H4 (cell line): ENCODE results near the gene FBXW7. TPM values are rescaled to one million over a fixed set of nuclear protein-coding genes. Genes with fewer than 3 reads are reported as not detected.
"Not testable (repeated sequence)": the region's sequence is repeated elsewhere in the genome, so short reads cannot be mapped to it uniquely, and the experiment has no call there.

ENCODE experiments used
- DNase-seq: peaks from one replicate; pipeline ENCODE4 v3.0.0-alpha.2; 2015; ENCODE audit warnings: low spot score
- total RNA-seq: library from RNA; depleted of rRNA; stranded (reverse); fragments of >200 nt; shearing (Covaris generic); gene quantifications from 2 replicates; pipeline ENCODE4 v1.2.3, GENCODE V29; 2014; rRNA removed

The FBXW7 gene, protein sequence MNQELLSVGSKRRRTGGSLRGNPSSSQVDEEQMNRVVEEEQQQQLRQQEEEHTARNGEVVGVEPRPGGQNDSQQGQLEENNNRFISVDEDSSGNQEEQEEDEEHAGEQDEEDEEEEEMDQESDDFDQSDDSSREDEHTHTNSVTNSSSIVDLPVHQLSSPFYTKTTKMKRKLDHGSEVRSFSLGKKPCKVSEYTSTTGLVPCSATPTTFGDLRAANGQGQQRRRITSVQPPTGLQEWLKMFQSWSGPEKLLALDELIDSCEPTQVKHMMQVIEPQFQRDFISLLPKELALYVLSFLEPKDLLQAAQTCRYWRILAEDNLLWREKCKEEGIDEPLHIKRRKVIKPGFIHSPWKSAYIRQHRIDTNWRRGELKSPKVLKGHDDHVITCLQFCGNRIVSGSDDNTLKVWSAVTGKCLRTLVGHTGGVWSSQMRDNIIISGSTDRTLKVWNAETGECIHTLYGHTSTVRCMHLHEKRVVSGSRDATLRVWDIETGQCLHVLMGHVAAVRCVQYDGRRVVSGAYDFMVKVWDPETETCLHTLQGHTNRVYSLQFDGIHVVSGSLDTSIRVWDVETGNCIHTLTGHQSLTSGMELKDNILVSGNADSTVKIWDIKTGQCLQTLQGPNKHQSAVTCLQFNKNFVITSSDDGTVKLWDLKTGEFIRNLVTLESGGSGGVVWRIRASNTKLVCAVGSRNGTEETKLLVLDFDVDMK
- total RNA-seq: 10.0 and 17.9 TPM in 2 replicates

DNA sequence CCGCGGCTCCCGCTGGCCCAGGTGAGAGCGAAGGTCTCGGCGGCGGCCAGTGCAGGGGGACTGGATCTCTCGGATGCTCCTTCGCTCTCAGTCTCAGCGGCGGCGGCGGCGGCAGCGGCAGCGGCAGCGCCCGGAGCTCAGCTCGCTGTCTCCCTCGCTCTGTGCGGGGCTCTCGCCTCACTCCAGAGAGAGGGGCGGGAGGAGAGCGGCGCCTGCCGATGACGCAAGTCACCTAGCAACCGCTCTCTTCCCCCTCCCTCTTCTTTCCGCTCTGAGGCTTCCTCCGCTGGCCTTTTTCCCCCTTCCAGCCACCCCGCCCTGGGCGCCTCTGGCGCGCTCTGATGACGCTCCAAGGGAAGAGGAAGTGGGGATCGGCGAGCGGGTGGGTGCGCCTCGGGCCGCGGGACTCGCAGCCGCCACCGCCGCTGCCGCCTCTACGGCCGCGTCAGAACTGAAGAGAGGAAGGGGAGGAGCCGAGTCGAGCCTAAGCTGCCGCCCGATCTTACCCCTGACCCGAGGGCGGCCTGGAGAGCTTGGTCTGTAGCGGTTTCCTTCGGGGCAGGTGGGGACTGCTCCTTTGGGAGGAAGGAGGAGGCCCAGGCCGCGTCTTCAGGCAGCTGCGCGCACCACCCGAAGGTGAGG, at the start of gene FBXW7:
Gene FBXW7, minus strand, starts transcription at position 190 of the 642 bp plus-strand sequence. CDS start 124,289 bp downstream, outside the sequence.
- DNase-seq: peak; percentile 95

DNA sequence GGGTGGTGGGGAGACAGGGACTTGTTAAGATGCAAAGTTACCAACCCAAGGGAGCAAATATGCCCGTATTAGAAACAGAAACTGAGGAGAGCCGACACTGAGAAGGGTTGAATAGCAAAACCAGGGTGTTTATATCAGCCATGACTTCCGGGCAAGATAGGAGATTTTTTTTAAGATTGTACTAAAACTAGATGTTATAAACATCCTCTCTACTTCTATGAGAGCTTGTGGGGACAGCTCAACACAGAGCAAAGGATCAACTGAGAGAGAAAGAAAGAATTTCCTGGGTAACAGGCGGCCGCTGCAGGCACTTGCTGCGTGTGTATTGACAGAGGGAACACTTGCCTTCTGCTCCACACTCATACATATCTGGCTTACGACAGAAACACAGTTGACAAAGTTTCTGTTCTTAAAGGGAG, 49.1 kb upstream of the FBXW7 start:
- DNase-seq: no peak

DNA sequence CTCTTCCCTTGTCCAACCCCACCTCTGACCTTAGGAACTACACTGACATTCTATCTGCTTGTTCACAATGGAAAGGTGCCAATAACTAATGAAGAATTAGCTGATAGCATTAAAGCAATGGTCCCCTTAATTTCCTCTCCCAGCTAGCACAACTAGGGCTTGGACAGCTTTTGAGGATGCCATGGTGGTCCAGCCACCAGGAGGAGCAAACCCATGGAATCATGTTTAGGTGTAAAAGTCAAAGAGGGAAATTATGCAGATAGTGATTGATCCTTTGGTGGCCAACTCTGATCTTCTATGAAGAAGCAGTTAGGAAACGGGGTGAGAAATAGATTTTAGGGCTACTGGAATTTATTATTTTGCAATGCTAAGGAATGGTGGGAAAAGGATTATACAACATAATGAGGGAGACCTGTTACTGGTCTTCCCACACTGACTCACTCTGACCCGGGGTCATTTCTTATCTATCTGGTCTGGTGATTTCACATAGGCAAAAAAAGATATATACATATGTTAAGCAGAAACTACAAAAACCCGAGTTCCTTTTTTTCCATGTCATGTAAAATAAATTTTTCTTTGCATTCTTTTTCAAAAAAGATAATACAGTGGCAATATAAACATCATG, 45.8 kb upstream of the FBXW7 start:
- DNase-seq: no peak

DNA sequence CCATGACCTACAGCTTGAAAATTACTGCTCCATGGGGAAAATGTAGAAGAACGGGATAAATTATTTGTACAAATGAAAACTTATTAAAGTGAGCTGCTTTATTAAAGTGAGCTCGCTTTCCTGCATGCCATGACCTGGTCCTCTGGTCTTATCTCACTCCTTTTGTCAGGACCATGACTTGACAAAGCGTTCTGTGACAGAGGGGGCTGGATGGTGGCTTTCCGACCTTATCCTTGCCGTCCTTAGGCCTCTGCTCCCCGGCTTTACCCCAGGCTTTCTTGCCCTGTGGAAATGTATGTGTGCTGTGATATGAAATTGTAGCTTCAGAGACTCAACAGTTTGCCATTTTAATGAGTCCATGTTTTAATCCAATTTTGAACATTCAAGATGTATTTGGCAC, 44.0 kb upstream of the FBXW7 start:
- no peak for DNase-seq

DNA sequence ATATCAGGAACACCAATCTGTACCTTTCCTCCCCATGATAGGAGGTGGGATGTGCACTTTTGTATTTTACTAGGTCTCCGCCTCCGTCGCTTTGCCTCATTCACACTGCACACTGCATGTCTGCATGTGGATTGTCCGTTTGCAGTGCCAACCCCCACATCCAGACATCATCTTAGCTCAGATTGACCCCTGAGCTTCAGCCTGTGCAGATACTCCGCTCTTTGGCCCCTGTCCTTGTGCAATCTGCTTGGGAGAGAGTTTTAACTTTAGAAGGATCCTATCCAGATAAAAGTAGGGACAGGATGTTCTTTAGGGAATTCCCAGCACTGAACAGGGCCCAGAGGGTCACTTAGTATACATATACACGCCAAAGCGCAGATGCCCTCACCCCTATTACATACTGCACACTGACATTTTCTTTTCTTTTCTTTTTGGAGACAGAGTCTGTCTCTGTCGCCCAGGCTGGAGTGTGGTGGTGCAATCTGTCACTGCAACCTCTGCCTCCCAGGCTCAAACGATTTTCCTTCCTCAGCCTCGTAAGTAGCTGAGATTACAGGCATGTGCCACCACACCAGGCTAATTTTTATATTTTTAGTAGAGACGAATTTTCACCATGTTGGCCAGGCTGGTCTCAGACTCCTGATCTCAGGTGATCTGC, 43.3 kb upstream of the FBXW7 start:
- DNase-seq: no peak

DNA sequence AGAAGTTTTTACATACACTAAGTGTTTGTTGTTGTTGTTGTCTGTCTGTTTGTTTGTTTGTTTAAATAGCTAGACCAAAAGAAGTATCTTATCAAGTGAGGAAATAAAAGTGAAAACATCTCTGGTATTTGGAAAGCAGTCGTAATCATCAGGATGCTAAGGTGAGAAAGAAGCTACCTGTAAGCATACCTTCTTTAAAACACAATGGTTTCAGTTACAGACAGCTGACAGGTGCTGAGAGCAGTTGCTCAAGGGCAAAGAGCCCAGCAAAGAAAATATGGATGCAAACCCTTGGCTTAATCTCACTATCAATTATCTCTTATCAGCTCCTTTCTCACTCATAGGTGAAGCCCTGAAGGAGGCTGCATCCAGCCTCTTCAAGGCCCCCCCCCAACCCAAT, 42.8 kb upstream of the FBXW7 start:
- no peak for DNase-seq

DNA sequence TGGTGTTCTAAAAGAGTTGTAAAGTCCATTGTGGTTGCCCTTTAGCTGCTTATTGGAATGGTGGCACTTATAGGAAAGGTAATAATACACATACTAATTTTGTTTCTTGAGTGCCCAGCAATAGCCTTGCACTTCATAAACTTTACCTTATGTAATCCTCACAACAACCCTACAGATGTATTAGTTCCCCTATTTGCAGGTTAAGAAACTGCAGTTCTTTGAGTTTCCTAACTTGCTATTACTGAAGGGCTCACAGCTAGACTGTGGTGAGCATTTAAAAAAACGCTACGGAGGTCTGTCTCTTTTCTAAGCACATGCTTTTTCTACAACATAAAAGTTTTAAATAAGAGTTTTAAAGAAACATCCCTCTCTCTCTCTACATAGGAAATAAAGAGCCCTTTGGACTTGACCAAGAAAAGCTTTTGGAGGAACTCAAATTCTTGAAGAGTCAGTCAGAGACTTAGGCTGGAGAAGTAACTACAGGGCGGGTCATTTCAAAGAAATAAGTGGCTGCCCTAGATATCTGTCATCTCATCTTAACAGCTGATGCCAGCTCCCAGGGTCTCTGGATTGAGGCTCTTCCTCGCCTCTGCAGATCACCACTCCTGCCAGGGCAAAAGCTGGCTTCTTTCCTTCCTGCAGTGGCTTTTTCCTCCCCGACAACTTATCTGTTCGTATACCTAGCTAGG, 42.0 kb upstream of the FBXW7 start:
- DNase-seq: no peak

DNA sequence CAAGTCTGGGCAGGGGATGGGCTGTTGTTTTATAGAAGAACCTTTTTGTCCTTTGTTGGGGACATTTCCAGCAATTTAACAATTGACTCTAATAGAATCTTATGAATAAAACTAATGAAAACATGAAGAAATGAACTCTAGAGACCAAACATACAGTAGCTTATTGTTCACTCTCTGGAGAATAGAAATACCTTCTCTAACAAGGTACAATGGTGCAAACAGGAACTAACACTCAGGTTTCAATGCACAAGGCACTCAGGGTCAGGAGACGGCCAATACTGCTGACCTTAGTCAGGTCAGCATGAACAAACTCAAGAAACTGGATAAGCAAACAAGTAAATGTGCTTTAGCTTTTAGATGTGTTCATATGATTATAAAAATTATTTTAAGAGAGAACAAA, 39.6 kb upstream of the FBXW7 start:
- no peak for DNase-seq

DNA sequence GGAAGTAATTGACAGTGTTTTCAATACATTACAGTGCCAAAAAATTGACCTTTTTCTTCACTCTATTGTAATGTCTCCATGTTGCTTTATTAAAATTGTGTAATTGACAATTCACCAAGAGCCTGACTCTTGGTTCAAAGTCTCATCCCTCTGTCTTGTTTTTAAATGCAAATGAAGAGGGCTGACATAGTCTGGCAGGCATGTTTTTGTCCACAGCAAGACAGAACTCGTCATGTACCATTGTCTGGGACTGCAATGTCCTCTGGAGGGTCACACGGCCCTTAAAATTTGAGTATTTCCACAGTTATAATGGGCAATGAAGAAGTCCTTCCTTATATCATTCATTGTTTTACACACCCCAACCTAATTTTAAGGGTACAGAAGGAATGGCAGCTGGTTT, 38.0 kb upstream of the FBXW7 start:
- DNase-seq: no peak

DNA sequence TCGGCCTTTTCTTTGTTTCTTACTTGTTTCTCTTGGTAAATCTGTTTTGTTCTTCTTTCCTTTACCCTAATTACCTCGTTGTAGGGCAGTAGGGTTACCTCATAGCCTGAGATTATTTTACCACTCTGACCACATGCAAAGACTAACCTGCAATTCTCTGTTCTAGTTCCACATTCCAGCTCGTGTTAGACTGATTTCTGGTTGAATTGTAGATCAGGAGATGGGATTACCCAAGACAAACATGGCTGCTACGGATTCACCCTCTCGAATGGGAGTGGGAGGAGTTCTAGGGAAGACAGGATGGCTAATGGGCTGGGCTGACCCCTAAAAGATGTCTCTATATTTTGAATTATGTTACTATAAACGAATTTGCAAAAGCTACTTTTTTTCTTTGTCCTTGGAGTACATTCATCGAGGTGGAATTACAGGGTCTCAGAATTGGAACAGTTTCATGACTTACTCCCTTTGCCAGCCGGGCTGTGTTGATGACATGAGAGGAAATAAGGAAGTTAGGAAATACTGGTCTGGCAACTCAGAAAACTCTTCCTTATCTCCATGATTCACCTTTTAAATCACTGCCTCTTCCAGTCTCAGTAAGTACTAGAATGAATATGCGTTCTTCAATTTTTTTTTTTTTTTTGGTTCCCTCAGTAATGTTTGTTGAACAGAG, 36.7 kb upstream of the FBXW7 start:
- DNase-seq: no peak

DNA sequence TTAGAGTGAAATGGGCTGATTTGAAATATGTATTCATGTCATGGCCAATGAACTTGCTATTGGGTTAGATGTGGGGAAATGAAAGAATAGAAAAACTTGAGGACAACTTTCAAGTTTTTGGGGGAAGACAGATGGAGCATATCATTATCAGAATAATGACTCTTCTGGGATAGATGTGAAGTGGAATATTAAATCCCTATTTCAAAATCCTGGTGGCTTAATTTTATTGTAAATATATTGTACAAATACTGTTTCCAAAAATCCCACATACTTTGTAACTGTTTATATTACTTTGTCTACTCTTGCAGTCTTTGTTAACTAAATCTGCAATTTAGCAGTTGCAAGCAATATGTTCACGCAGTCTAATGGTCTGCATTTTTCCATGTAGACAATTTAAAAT, 35.9 kb upstream of the FBXW7 start:
- DNase-seq: no peak

DNA sequence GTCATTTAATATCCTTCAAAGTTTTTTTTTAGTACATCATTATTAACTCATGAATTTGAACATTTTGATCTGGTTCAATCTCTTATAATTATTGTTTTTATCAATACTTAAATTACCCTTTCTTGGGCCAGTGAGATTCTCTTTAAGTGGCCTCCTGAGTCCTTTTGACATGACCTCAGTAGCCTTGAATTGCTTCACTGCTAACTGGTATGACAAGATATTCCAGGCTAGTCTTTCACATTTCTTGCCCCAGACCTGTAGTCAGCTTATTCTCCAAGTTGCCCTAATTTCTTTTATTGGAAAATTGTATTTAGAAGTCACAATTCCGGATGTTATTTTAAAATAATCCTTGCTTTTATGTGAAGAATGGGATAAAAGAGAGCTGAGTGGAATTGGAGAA, 35.4 kb upstream of the FBXW7 start:
- DNase-seq: no peak

DNA sequence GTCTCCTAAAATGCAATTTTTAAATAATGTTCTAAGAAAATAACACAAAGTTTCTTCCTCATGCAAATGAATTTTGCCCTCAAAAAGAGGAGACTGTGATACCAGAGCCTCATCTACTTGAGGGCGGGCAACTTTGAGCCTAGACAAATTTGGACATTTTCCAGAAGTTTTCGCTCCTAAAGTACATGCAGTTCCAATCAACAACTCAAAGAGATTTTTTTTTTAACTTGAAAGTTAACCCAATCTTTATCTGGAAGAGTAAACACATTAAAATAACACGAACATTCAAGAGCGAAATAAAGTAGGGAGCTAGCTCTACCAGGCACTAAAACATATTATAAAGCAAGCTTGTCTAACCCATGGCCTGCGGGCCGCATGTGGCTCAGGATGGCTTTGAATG, 29.4 kb upstream of the FBXW7 start:
- no peak for DNase-seq

DNA sequence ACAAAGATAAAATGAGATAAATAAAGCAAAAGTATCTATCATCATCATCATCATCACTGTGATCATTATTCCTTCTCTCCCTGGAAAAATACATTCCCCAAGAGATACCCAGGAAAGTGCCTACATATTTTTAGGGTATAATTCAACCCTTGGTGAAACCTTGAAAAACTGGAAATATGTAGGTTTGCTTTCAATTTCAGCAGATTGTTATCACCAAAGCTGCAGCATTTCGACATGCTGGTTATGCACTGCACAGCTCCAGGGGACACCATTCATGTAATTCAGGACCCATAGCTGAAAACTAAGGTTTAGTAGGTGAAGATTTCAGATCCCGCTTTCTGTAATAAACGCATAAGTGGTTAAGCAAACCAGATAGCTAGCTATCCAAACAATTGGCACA, 28.4 kb upstream of the FBXW7 start:
- DNase-seq: no peak

DNA sequence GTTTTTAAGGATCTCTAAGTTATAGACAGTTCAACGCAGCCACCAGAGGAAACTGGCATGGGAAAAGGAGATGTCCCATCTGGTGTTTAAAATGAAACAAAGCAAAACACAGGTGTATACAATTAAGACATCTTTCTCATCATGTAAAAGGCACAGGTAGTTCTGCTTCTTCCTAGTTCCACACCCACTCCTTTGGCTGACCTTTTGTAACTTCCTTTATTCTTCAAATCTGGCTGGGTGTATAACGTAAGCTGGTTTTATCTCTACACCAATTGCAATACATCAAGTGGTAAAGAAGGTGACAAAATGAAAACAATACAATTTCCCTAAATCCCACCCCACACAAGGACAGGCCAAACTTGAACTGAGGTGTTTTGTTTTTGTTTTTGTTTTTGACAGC, 27.3 kb upstream of the FBXW7 start:
- DNase-seq: no peak

DNA sequence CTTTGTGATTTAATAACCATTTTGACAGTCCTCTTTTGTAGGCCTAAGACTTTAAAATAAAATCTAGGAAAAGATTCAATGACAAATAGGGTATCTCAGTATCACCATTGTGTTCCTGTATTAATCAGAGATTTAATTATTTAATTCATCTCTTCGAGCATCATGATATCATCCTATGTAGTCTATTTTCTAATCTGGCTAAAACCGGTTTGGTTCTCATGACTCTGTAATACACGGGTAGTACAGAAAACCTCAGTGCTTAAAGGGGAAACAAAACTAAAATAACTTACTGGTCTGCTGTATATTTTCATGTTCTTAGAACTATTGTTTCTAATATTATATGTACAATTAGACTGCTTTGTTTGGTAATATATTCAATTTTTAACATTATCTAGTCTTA, 23.7 kb upstream of the FBXW7 start:
- DNase-seq: no peak

DNA sequence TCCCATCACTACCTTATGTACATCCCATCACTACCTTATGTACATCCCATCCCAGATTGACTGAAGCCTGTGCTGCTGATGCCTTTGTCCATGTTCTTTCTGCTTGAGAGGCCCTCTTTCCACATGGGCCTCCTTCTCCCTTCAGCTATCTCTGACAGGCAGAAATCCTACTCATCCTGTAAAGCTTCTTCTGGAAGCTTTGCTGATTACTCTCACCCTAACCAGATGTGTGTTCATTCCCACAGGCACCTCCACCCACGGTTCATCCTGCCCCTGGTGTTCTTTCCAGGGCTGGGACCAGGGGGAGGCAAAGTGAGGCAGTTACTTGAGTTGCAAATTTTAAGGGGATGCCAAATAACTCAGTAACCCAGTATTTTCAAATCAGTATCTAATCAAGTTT, 22.5 kb upstream of the FBXW7 start:
- no peak for DNase-seq

DNA sequence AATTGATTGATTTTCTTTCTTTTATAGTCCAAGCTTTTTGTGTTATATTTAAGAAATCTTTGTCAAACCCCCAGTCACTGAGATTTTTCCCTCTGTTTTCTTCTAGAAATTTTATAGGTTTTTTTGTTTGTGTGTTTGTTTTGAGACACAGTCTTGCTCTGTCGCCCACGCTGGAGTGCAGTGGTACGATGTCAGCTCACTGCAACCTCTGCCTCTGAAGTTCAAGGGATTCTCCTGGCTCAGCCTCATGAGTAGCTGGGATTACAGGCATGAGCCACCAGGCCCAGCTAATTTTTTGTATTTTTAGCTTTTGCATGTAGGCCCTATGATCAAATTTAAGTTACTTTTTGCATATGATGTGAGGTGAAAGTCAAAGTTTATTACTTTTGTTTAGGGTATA, 20.9 kb upstream of the FBXW7 start:
- no peak for DNase-seq

DNA sequence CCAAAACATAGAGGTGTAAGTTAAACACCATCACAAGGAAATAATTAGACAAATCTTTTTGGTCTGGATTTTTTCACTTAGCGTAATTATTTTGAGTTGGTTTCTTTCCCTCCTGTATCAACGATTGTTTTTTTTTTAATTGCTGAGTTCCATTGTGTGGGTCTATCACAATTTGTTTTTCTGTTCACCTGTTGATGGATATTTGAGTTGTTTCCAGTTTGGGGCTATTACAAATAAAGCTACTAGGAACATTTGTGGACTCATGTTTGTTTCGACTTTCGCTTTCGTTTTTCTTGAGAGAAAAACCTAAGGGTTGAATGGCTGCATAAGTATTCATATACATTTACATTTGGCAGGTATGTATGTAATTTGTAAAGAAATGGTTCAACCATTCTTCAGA, 20.4 kb upstream of the FBXW7 start:
- no peak for DNase-seq

DNA sequence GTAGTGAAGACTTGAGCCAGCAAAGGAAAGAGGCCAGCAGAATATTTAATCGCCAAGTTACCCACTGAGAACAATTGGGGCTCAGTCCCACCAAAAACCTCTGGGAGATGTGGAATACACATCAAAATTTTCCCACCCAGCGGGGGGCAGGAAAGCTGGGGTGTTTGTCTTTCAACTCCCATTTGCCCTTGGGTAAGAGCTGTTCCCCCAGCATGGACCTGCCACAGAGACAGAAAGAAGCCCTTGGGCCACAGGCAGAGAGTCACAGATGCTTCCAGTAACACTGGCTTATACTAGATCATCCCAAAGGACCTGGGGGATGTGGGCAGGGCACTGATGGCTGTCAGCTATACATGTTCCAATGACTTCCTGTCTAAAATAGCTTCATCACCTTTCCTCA, 18.9 kb upstream of the FBXW7 start:
- DNase-seq: no peak

DNA sequence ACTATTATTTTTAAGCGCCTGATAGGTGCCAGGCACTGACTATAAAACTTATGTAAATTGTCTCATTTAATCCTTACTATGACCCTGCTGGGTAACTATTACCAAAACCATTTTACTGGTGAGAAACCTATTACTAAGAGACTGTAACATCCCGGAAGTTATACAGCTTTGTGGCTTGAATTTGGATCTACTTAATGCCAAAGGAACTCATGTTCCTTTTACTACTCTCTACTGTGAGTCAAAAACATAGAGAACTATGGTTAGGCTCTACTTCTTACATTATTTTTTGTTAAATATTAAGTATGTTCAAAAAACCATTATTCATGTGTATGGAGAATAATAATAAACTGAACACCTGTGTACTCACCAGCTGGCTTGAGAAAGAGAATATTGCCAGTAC, 14.8 kb upstream of the FBXW7 start:
- DNase-seq: not testable (repeated sequence)
